ENCODE results near the gene ANXA4. TPM values are rescaled to one million over a fixed set of nuclear protein-coding genes. Genes with fewer than 3 reads are reported as not detected.

ANXA4 gene
- total and polyA plus RNA-seq, 4 donors: 75.0 to 170 (median 93.6) TPM

DNA sequence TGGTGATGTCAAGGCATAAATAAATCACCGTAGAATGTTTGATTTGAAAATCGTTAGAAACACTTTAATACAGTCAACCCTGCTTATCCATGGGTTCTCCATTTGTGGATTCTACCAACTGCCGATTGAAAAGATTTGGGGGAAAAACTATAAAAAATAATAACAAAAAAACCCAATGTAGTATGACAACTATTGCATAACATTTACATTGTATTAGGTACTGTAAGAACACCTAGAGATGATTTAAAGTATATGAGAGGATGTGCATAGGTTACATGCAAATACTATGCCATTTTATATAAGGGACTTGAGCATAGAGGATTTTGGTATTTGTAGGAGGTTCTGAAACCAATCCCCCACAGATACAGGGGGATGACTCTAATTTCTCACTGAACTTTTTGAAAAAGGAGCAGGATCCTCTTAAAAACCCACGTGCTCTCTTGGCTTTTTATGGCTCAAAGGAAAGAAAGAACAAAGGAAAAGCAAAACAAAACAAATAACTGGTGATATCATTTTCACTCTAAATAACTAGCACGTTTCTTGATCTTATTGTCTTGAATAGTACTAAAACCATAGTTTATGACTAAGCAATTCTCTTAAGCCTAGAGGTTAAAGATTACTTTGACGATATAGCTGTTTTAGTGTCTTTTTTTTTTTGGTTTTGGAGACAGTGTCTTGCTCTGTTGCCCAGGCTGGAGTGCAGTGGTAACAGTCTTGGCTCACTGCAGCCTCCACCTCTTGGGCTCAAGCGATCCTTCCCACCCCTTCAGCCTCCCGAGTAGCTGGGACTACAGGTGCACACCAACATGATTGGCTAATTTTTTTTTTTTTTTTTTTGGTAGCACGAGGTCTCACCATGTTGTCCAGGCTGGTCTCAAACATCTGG is 104.5 kb downstream of the ANXA4 start:
- no peak overlapping the region for H3K9ac ChIP-seq (ENCODE audit: insufficient read depth in 1 of 2, low read length in 2 of 2)
- ATAC-seq (ENCODE audit: insufficient read depth, low FRiP score) (no peak), DNase-seq (no peak)
- H3K36me3 ChIP-seq (ENCODE audit: control insufficient read depth in 4 of 4, insufficient read depth in 4 of 4, low read length in 4 of 4): peaks cover 7 to 38% (median 18%) of the 10 kb centered on the region in 4 donors
- no peak overlapping the region for H3K4me3 ChIP-seq
- no peaks in the 10 kb centered on the region for H3K4me1 ChIP-seq (ENCODE audit: control insufficient read depth in 5 of 5, insufficient read depth in 5 of 5, low read length in 5 of 5)
- no peaks in the 10 kb centered on the region for H3K27me3 ChIP-seq (ENCODE audit: control insufficient read depth in 3 of 3, insufficient read depth in 3 of 3, low read length in 2 of 3)
- no peaks in the 10 kb centered on the region for H3K9me3 ChIP-seq (ENCODE audit: control insufficient read depth in 4 of 4, insufficient read depth in 3 of 4, low read length in 3 of 4)
- 86 to 91% methylated on average over 9 of the region's 9 CpGs for WGBS, 2 donors
- no peak overlapping the region for H3K27ac ChIP-seq (ENCODE audit: low read depth in 1 of 2, low read length in 1 of 2)
- TF ChIP-seq, protein P1, sequence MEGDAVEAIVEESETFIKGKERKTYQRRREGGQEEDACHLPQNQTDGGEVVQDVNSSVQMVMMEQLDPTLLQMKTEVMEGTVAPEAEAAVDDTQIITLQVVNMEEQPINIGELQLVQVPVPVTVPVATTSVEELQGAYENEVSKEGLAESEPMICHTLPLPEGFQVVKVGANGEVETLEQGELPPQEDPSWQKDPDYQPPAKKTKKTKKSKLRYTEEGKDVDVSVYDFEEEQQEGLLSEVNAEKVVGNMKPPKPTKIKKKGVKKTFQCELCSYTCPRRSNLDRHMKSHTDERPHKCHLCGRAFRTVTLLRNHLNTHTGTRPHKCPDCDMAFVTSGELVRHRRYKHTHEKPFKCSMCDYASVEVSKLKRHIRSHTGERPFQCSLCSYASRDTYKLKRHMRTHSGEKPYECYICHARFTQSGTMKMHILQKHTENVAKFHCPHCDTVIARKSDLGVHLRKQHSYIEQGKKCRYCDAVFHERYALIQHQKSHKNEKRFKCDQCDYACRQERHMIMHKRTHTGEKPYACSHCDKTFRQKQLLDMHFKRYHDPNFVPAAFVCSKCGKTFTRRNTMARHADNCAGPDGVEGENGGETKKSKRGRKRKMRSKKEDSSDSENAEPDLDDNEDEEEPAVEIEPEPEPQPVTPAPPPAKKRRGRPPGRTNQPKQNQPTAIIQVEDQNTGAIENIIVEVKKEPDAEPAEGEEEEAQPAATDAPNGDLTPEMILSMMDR (IDR thresholded peaks at IDR 0.05; ENCODE audit: control extremely low read depth, extremely low read depth): no peak

DNA sequence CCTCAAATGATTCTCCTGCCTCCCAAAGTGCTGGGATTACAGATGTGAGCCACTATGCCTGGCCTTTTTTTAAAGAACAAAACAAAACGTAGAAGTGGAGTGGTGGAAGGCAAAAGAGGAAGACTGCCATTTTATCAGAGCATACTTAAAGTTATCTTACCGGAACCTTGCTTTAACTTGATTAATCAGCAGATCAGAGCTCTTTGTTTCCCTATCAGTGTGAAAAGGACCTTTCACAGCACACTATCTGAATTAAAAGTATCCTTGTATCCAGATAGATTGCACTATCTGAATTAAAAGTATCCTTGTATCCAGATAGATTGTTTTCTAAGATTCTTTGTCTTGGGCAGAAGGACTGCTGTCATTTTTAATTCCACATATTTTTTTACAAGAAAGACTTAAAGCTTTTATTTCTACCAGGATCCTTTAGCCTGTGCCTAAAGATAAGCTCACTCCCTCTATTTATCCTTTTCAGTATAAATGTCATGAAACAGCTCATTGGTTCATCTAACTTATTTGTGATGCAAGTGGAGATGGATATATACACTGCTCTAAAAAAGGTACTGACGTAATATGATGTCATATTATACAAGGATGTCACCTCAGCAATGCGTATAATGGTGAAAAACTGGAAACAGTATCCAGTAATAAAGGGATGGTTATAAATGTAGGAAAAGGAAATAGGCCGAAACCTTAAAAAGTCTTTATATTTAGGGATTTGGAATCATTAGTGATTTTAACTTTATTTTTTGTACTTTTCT is 105.3 kb downstream of the ANXA4 start:
- H3K27me3 ChIP-seq (ENCODE audit: control insufficient read depth in 3 of 3, insufficient read depth in 3 of 3, low read length in 2 of 3): no peaks in the 10 kb centered on the region
- no peak for DNase-seq
- no peak overlapping the region for H3K4me3 ChIP-seq
- no peaks in the 10 kb centered on the region for H3K4me1 ChIP-seq (ENCODE audit: control insufficient read depth in 5 of 5, insufficient read depth in 5 of 5, low read length in 5 of 5)
- H3K27ac ChIP-seq (ENCODE audit: low read depth in 1 of 2, low read length in 1 of 2): no peak overlapping the region
- no peaks in the 10 kb centered on the region for H3K9me3 ChIP-seq (ENCODE audit: control insufficient read depth in 4 of 4, insufficient read depth in 3 of 4, low read length in 3 of 4)
- TF ChIP-seq, protein P1 (IDR thresholded peaks at IDR 0.05; ENCODE audit: control extremely low read depth, extremely low read depth): no peak
- no peak overlapping the region for H3K9ac ChIP-seq (ENCODE audit: insufficient read depth in 1 of 2, low read length in 2 of 2)
- 95% methylated on average over 5 of the region's 5 CpGs for WGBS, 2 donors
- peaks cover 7 to 38% (median 18%) of the 10 kb centered on the region in 4 donors for H3K36me3 ChIP-seq (ENCODE audit: control insufficient read depth in 4 of 4, insufficient read depth in 4 of 4, low read length in 4 of 4)
- ATAC-seq (ENCODE audit: insufficient read depth, low FRiP score): no peak

DNA sequence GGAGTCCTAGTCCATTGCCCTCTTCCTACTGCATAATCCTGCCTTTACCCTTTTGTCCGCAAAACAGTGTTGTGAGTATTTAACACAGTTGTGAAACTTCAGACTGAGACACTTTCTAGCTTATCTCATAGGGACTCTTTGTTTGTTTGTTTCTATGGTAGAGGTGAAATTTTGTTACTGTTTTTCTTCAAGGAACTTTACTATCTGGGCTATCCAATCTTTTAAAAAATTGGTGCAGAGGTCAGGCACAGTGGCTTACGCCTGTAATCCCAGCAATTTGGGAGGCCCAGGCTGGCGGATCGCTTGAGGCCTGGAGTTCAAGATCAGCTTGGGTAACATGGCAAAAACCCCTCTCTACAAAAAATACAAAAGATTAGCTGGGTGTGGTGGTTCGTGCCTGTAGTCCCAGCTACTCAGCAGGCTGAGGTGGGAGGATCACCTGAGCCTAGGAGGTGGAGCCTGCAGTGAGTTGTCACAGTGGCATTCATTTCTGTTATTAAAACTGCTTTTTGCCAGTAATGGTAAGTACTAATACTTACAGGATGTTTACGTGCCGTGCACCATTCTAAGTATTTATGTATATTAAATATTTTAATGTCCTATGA is 106.4 kb downstream of the ANXA4 start:
- H3K4me3 ChIP-seq: no peak overlapping the region
- DNase-seq (no peak), ATAC-seq (ENCODE audit: insufficient read depth, low FRiP score) (no peak)
- H3K27ac ChIP-seq (ENCODE audit: low read depth in 1 of 2, low read length in 1 of 2): no peak overlapping the region
- no peaks in the 10 kb centered on the region for H3K4me1 ChIP-seq (ENCODE audit: control insufficient read depth in 5 of 5, insufficient read depth in 5 of 5, low read length in 5 of 5)
- H3K9me3 ChIP-seq (ENCODE audit: control insufficient read depth in 4 of 4, insufficient read depth in 3 of 4, low read length in 3 of 4): no peaks in the 10 kb centered on the region
- H3K9ac ChIP-seq (ENCODE audit: insufficient read depth in 1 of 2, low read length in 2 of 2): no peak overlapping the region
- TF ChIP-seq, protein P1 (IDR thresholded peaks at IDR 0.05; ENCODE audit: control extremely low read depth, extremely low read depth): no peak
- peaks cover 7 to 38% (median 18%) of the 10 kb centered on the region in 4 donors for H3K36me3 ChIP-seq (ENCODE audit: control insufficient read depth in 4 of 4, insufficient read depth in 4 of 4, low read length in 4 of 4)
- no peaks in the 10 kb centered on the region for H3K27me3 ChIP-seq (ENCODE audit: control insufficient read depth in 3 of 3, insufficient read depth in 3 of 3, low read length in 2 of 3)
- WGBS, 2 donors: 94 to 95% methylated on average over 7 of the region's 7 CpGs
